GM03348 (cell line): ENCODE data around the gene XPR1.

Experiments used
- DNase-seq: peaks from one replicate; pipeline ENCODE4 v3.0.0; 2012; ENCODE audit warnings: low spot score

Gene XPR1

GRCh38 chr1:180916771-180917170 is 284.9 kb downstream of the XPR1 start:
- DNase-seq, result no peak

DNA sequence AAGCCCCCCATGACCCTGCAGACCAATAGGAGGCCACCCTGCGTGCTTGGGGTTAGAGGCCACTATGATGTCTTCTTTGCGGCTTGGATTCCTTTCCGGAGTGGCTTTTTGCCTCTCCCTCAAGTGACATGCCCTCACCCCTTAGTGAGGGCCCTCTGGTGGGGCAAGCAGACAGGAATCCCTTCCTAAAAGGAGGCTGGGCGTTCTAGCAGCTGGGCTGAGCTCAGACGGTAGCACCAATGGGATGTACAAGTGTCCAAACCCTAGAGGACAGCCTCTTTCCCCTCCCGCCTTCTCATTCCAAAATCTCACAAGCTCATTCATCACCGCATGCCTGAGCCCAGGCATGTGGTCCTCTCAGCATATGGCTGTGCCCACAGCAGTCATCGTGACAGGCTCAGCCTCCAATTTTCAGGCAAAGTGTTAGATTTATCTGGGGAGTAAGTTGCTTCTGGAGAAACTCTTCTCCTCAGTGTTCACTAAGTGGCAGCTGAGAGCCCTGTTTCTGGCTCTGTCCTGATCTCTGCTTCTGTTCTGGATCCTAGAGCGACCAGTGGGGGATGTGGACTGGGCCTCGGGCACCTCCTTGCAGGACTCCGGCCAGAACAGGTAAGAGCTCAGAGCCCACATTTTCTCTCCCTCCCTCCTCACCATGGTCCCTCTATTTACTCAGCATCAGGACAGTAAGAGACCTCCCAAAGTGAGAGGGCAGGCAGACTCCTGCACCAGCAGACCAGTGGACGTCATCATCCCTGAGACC is 285.7 kb downstream of the XPR1 start:
- DNase-seq, result no peak

- no peak for DNase-seq
Measured at GRCh38 chr1:180918519-180918918, 286.7 kb downstream of the XPR1 start.

DNA sequence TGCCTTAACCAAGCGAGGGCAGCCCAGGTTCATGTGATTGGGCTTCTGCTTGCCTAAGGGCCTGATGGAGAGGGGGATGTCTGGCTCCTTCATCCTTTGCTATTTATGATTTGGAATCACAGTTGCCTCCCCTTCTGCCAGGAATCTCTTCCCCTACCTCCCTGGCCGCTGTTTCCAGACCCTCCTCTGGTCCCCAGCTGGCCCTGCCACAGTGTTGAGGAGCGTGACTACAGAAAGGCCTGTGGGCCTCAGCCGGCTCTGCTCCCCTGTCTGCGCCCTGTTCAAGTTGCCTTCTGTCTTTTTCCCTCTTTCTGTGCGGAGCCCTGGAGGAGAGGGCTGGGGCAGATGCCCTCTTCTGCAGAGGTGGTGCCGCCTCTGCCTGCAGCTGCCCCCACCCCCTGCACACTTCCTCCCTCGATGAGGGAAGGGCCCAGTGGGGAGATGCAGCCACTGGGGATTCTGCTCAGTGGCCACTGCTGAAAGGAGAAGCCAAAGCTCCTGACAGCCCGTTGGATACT is 287.4 kb downstream of the XPR1 start:
- no peak for DNase-seq

- no peak for DNase-seq
Measured at GRCh38 chr1:180920193-180920592, 288.4 kb downstream of the XPR1 start.

DNA sequence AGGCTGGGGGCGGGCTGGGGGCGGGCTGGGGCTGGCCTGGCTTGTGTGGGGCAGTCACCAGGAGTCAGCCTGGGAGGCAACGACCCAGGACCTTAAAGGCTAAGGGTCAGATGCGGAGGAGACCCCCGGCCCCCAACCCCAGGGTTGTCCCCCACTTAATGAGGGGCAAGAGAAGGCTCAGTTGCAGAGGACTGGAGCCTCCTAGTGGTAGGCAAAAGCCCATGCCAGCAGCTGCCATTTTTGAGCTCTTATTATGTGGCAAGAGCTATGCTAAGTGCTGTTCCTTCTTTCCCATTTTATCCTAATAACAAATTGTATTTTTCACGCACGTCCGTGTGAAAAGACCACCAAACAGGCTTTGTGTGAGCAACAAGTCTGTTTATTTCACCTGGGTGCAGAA is 288.9 kb downstream of the XPR1 start:
- no peak for DNase-seq

DNA sequence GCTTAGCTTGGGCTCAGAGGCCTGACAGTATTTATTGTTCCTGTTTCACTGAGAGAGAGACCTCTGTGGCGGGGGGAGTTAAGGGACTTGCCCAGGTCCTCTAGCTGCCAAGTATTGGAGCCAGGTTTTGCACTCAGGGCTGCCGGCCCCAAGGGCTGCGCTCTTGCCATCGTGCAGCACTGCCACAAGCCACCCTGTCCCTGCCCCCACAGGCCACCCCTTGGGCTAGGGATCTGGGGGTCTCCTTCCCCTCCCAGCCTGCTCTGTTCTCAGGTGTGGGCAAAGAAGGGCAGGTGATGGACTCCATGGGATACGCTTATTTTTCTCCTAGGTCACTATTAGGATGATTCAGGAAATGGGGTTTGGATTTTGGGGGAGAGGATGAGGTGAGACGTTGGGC is 289.6 kb downstream of the XPR1 start:
- no peak for DNase-seq

GRCh38 chr1:180921891-180922630 is 290.2 kb downstream of the XPR1 start:
- no peak for DNase-seq

GRCh38 chr1:180922631-180923015 is 290.8 kb downstream of the XPR1 start:
- no peak for DNase-seq

- DNase-seq, result no peak
Measured at GRCh38 chr1:180923021-180923841, 291.4 kb downstream of the XPR1 start.

- DNase-seq, result no peak
Measured at GRCh38 chr1:180923887-180924286, 292.1 kb downstream of the XPR1 start.

DNA sequence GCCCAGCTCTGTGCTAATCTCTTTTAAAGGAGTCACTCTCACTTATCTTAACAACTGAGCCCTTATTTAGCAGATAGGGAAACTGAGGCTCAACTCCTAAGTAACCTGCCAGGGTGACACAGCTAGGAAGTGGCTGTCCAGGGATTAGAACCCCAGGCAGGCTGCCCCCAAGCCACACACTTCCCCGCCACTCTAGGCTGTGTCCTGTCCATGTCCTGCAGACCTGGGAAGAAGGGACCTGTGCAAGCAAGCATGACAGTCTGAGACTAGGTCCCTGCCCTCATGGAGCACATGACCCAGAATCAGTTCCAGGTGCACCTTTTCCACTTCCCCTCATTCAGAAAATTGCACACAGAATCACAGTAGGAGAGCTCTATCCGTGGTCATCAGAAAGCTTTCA is 293.1 kb downstream of the XPR1 start:
- no peak for DNase-seq

DNA sequence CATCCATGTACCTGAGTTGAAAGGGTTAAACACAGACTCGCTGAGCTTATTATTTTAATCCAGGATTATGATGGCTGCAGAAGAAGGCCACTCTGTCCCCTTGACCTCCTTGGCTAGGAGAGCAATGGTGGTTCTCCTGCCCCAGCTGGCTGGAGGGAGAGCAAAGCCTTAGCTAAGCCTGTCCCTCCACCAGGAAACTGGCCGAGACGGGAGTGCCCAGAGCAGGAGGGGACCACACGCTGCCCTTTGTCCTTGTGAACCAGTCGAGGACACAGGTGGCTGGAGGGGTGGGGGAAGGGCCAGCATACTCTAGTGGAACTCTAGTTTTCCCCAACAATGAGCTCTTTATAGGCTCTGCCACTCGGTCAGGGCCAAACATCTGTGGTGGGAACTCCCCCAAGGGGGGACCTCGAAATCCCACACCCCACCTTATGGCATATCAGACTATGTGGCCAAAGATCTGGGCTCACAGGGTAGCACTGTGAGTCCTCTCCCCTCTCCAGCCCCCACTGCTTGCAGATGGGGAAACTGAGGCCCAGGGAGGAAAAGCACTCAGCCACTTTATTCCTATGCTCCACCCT is 293.7 kb downstream of the XPR1 start:
- DNase-seq, result no peak

- peak; percentile 63 for DNase-seq
Measured at GRCh38 chr1:180926164-180926981, 294.6 kb downstream of the XPR1 start.

DNA sequence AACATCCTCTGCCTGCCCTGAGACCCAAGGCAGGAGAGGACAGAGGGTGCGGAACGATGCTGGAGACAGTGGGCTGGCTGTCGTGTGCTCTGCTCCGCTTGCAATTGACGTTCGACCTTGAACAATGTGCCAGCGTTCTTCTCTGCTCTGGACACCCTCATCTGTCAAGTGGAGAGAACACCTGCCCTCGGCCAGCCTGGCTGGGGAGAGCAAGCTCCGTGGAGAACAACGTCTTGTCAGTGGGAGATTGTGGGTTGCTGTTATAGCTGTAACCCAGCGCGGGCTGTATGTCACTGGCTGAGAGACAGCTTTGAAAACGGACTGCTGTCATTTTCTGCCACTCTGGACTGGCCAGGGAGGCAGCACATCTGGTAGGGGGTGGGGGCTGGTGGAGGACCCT is 295.5 kb downstream of the XPR1 start:
- DNase-seq, result no peak

DNA sequence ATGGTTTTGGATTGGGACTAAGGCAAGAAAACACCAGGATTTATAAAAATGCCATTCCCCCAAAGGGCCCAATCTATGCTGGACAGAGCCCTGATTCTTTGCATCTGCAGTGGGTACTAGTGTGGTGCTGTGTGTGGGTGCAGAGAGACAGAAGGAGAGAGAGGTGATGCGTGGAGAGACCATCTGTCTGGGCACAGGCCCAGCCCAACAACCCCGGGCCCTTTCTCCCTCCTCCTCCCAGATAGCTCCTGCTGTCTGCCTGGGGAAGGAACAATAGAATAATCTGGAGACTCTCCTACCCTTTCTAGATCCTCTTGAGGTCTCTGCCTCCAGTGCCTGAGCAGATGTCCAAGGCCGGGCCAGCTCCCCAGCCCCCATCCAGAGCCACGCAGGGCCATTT is 296.0 kb downstream of the XPR1 start:
- no peak for DNase-seq

- no peak for DNase-seq
Measured at GRCh38 chr1:180928331-180929230, 296.8 kb downstream of the XPR1 start.

DNA sequence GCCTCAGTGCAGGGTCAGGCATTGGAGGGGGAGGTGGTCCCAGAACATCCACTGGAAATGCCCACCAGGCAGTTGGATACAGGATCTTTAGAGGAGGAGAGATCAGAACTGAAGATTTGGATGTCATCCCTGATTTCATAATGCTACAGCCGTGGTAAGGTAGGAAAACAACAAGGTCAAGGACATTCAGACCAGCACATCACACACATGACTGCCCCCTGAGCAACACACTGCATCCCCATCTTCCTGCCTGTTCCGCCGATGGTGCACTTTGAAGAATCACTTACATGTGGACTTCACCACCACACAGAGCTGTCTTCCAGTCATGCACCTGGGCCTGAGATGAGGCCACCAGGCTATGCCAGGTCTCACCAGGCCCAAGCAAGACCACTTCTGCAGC is 297.6 kb downstream of the XPR1 start:
- no peak for DNase-seq

DNA sequence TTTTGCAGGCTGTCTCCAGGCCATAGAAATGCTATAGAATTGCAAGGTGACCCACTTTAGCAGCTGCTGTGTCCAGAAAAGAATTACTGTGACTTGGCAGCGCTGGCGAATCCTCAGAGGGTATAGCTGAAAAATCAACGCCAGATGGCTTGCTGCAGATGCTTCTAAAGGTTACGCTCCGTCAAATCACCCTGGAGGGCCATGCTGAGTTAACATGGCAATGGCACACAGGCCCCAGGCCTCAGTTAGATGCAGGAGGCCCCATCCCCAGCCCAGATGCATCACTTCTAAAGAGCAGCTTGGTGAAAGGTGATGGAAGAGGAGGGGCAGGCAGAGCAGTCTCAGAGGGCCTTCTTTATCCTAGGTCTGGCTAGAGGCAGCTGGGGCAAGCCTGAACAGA is 298.9 kb downstream of the XPR1 start:
- DNase-seq, result no peak

- DNase-seq, result no peak
Measured at GRCh38 chr1:180931529-180931928, 299.7 kb downstream of the XPR1 start.
